ENCODE data around the gene SLC12A3. TPM values are rescaled to one million over a fixed set of nuclear protein-coding genes. Genes with fewer than 3 reads are reported as not detected.
"Not testable (repeated sequence)": the region's sequence is repeated elsewhere in the genome, so short reads cannot be mapped to it uniquely, and the experiment has no call there.

The SLC12A3 gene
- total RNA-seq, 2 donors from 2014 or later, result 0.11 TPM; not detected in 1

DNA sequence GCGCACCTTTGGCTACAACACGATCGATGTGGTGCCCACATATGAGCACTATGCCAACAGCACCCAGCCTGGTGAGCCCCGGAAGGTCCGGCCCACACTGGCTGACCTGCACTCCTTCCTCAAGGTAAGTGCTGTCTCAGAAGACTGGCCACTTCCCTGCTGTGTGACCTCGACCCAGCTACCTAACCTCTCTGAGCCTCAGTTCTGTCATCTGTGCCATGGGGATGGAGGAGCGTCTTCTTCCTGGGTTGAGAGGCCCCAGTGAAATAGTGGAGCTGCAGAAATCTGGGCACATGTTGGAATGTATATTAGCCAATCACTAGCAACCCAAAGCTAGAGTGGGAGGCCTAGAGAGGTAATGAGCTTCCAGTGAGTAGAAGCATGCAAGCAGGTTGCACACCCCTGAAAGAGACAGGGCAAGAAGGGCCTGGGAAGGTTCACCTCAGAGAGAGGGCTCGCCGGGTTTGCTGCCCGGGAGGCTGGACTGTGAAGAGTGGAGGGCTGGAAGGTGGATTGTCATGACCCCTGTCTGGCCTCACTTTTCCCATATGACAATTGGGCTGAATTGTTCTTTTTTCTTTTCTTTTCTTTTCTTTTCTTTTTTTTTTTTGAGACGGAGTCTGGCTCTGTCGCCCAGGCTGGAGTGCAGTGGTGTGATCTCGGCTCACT lies 521 bp downstream of the SLC12A3 start:
- intact Hi-C loops (cut with DNase I, micrococcal nuclease), result loop anchor here (5.0 to 10.0 kb wide), 3 partner anchors 79 to 179 kb away; no protein-coding TSS in a partner anchor
- DNase-seq (no peak), ATAC-seq (no peak)

DNA sequence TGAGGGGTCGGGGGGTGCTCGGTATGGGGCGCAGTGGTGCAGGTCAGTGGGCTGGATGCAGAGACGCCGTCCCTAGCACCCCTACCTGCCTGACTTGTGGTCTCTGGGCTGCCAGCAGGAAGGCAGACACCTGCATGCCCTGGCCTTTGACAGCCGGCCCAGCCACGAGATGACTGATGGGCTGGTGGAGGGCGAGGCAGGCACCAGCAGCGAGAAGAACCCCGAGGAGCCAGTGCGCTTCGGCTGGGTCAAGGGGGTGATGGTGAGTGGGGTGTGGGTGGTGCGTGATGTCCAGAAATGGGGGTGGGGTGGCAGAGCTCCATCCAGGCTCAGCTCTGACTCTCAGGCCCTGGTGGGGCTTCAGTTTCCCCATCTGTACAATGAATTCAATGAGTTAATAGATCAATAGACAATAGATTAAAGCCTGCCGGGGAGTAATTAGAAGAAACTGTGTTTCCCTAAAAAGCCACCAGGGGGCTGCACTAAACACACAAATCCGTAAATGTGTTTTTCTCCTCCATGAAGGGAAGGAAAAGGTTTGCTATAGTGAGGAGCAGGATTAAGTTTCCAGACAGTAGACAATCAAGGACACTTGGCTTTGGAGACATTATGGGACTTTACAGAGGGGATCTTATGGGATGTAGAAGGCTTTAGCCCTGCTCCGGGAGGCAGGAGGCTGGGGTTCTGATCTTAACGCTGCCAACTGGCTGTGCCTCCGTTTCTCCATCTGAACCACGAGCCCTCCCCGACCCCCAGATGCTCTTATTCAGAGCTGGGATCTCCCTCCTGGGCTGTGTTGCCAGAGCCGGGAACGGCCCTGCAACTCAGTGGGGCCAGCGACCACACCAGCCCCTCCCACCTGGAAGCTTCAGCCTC lies 2.2 kb downstream of the SLC12A3 start:
- intact Hi-C loops (cut with DNase I, micrococcal nuclease), result loop anchor here (5.0 to 10.0 kb wide), 3 partner anchors 78 to 178 kb away; no protein-coding TSS in a partner anchor
- ATAC-seq (peak; percentile 51), DNase-seq (peak in 1 of 2 donors; percentile 41)

DNA sequence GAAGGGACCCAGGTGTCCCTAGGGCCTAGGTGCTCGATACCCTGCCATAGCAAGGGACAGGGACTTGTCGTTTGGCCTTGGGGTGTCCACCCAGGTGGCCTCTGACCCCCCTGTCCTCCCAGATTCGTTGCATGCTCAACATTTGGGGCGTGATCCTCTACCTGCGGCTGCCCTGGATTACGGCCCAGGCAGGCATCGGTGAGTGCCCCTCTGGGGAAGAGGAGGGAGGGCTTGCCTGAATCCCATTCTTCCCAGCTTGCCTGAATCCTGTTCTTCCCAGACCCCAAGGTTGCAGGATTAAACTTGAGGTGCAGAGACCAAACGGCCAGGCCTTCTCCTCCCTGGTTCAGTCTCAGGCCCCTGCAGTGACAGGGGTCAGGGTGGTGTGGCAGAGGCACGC lies 3.2 kb downstream of the SLC12A3 start:
- no peak for ATAC-seq
- intact Hi-C loops (cut with DNase I, micrococcal nuclease), result loop anchor here (5.0 to 10.0 kb wide), 3 partner anchors 77 to 177 kb away; no protein-coding TSS in a partner anchor
- no peak for DNase-seq

DNA sequence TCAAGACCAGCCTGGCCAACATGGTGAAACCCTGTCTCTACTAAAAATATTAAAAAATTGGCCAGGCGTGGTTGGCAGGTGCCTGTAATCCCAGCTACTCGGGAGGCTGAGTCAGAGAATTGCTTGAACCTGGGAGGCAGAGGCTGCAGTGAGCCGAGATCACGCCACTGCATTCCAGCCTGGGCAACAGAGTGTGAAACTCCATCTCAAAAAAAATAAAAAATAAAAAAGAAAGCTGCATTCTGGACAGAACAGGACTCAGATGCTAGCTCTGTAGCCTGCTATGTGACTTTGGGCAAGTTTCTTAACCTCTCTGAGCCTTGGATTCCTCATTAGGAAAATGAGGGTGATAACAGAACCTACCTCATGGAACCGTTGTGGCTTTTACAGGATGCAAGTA lies 3.8 kb downstream of the SLC12A3 start:
- intact Hi-C loops (cut with DNase I, micrococcal nuclease), result loop anchor here (5.0 to 10.0 kb wide), 3 partner anchors 76 to 176 kb away; no protein-coding TSS in a partner anchor
- ATAC-seq, DNase-seq: not testable (repeated sequence)

DNA sequence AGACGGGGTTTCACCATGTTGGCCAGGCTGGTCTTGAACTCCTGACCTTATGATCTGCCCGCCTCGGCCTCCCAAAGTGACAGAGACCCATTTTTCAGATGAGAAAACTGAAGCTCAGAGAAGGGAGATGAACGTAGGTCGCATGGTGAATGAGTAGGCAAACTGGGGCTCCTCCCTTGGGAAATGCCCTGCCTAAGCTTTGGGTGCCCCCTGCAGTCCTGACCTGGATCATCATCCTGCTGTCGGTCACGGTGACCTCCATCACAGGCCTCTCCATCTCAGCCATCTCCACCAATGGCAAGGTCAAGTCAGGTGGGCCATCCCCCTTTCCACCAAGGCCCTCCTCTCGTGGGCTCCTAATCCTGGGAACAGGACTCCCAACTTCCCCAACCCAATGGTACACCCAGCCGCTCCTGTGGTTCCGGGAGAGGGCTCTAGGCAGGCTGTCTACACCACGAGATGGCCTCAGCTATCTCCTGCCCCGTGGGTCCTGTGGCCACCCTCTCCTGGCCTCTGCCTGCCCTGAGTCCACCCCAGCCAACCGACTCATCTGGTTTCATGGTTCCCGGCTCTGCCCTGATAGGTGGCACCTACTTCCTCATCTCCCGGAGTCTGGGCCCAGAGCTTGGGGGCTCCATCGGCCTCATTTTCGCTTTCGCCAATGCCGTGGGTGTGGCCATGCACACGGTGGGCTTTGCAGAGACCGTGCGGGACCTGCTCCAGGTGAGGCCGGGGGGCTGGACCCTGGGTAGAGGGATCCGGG lies 4.7 kb downstream of the SLC12A3 start:
- intact Hi-C loops (cut with DNase I, micrococcal nuclease), result loop anchor here (5.0 to 10.0 kb wide), 3 partner anchors 75 to 175 kb away; no protein-coding TSS in a partner anchor
- DNase-seq, result peak in 1 of 2 donors; percentile 39
- peak; percentile 44 for ATAC-seq

DNA sequence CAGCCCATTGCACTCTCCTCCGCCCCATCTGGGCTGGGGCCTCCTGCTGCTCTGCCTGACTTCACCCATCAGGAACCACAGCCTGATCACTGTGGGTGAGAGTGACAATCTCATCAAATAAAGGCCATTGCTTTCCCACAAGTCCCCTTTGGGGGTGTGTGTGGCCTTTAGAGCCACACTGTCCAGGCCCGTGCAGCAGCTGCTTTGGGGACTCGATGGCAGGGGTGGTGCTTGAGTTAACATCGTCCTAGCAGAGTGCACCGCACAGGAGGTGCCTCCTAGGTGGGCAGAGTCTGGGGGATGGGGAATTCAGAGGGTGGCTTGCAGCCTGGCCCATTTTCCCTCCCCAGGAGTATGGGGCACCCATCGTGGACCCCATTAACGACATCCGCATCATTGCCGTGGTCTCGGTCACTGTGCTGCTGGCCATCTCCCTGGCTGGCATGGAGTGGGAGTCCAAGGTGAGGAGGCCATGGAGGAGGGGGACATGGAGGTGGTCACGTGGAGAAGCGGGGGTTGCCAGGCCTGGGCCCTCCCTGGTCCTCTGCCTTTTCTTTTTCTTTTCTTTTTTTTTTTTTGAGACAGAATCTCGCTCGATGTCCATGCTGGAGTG lies 5.4 kb downstream of the SLC12A3 start:
- intact Hi-C loops (cut with DNase I, micrococcal nuclease), result no loop called here
- no peak for ATAC-seq
- DNase-seq, result no peak

DNA sequence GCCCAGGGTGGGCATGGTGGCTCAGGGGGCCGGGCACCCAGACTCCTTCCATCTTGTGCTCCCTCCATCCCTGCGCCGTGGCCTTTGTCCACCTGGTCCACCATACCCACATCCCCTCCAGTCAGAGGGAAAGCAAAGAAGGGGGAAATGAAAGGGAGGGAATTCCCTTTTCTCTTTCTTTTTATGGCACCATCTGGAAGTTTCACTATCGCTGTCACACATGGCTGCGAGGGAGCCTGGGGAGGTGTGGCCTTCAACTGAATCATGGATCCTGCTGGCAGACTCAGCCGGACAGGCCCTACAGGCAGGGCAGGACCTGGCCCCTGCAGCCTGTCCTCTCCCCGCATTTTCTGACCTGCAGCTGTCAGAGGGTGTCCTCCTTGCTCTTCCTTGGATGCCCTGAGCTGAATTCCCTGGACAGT lies 6.2 kb downstream of the SLC12A3 start:
- intact Hi-C loops (cut with DNase I, micrococcal nuclease), result no loop called here
- peak; percentile 81 for ATAC-seq
- DNase-seq, result peak; percentile 51 to 63

DNA sequence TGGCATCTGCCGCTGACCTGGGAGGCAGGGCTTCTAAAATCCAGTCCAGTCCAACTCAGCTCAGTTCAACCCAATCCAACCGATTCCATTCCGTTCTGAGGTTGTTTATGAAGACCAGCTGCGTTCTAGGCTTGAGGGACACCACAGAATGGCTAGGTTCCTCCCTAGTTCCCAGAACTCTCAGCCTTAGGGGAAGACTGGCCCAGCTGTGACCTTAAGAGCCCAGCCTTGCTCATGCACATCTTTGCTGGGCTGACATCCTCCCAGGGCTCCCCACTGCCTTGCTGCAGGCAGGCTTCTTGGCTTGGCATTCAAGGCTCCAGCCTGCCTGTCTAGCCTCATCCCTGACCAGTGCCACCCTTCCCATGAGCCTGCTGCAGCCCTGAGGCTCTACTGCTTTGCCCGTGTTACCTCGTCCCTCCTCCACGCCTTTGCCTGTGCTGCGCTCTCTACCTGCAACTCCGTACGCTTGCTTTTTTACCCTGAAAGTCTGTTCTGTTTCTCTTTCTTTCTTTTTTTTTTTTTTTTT lies 7.9 kb downstream of the SLC12A3 start:
- no peak for DNase-seq
- no peak for ATAC-seq
- intact Hi-C loops (cut with DNase I, micrococcal nuclease), result no loop called here

DNA sequence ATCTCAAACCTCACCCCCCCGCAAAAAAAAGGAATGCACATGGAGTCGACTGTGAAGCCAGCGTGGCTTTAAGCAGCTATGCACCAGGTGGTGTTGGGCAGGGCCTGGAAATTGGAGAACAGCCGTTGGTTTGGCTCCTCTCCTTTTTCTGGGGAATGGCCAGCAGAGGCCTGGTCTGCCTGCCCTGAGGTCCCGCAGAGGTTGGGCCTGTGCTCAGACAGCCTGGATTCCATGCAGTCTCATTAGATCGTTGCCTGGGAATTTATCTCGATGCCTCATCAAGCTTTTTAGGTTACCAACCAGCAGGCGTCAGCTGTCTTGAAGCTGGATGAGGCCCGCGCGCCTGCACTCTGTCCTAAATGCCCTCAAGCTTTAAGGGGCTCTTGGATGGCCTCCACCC lies 9.8 kb downstream of the SLC12A3 start:
- intact Hi-C loops (cut with DNase I, micrococcal nuclease), result no loop called here
- ATAC-seq (no peak), DNase-seq (no peak)

DNA sequence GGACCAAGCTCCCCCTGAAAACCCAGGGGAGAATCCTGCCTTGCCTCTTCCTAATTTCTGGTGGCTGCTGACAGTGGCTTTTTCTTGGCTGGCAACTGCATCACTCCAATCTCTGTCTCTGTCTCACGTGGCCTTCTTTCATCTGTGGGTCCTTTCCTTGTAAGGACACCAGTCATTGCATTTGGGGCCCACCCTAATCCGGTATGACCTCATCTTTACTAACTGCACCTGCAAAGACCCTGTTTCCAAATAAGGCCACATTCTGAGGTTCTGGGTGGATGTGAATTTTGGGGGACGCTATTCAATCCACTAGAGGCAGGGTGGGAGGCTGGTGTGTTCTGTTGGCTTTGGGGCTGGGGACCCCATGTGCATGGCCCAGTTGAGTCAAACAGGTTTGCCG lies 11.0 kb downstream of the SLC12A3 start:
- intact Hi-C loops (cut with DNase I, micrococcal nuclease), result no loop called here
- DNase-seq (no peak), ATAC-seq (no peak)

DNA sequence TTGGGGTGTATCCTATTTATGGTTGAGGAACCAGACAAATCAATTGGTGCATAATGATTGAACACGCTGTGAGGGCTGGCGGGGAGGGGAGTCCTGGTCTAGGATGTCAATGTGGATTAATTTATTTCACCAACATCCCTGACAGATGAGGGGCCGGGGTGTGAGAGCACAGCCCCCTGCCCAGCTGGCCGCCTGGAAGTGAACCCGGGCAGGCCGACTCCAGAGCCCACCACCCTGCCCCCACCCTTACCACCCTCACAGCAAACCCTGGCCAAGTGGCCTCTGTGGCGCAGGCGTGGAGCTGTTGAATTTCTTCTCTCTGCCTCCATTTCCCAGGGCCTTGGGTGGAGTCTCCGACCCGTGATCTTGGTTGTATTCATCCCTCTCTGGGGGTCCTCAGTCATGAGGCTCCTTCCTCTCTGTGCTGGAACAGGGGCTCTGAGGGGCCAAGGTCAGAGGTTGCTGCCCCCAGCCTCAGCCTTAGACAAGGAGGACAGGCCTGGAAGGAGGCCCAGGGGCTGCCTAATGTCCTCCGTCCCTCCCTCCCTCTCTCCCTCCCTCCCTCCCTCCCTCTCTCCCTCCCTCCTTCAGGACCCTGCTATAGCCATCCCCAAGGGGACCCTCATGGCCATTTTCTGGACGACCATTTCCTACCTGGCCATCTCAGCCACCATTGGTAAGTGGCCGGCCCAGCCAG lies 12.6 kb downstream of the SLC12A3 start:
- DNase-seq (no peak), ATAC-seq (no peak)
- intact Hi-C loops (cut with DNase I, micrococcal nuclease), result no loop called here

DNA sequence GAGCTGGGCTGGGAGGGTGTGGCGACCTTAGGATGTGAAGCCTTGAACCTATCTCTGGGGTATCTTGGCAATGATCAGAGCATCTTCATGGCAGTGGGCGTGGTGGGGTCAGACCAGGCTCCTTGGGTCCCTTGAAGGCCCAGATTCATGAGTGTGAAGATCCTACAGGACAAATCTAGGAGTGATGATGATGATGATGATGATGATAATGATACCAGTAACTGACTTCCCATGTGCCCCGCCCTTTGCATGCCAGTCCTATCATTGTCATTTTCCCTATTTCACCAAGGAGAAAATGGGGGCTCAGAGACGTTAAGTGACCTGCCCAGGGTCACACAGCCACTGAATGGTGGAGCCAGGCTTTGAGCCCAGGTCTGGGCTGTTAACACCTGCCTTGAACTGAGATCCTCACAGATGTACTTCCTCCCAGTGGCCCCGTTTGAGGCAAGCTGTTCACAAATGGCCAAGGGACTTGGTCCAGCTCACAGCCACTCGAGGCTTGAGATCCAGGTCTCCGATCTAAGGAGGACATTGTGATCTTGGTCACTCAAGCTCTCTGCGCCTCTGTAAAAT lies 13.4 kb downstream of the SLC12A3 start:
- DNase-seq (no peak), ATAC-seq (no peak)
- intact Hi-C loops (cut with DNase I, micrococcal nuclease), result no loop called here

DNA sequence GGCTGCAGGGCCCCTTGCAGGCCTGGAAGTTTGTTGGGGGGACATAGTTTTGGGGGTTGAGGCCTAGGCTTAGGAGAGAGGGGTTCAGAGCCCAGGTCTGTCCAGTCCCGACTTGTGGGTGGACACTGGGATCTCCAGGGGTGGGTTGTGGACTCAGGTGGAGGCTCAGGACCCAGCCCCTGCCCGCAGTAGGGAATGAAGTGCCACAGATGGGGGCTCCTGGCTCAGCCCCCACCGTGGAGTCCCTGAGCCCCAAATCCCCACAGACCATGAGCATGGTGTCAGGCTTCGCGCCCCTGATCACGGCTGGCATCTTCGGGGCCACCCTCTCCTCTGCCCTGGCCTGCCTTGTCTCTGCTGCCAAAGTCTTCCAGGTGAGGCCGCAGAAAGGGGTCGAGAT lies 14.3 kb downstream of the SLC12A3 start:
- intact Hi-C loops (cut with DNase I, micrococcal nuclease), result no loop called here
- no peak for ATAC-seq
- DNase-seq, result no peak

DNA sequence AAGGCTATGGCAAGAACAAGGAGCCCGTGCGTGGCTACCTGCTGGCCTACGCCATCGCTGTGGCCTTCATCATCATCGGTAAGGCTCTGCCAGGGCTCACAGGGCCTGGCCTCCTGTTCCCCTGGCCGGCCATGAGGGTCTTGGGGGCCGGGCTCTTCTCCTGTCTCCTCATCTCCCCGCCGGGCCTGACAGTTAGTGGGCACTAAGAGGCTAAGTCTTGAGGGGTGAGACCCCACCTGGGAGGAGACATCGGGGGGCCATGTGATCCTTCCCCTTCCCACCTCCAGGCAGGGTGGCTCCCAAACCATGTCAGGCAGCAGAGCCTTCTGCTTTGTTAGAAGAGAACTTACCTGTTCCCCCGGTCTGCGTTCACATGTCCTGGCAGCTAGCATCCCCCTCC lies 15.2 kb downstream of the SLC12A3 start:
- no peak for DNase-seq
- intact Hi-C loops (cut with DNase I, micrococcal nuclease), result no loop called here
- ATAC-seq, result no peak

DNA sequence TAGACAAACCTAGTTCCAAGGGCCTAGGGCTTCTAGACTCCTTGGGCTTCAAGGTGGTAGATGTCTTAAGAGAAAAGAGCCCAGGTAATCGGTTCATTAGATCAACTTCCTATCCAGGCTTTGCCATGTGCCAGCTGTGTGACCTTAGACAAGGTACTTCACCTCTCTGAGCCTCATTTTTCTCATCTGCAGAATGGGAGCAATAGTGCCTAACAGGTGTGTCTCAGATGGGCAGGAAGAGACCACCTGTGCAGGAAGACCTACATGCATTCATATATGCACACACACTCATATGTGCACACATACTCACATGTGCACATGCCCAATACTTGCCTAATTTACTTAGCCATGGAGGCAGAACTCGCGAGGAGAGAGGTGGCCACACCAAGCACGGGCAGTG lies 15.7 kb downstream of the SLC12A3 start:
- no peak for ATAC-seq
- intact Hi-C loops (cut with DNase I, micrococcal nuclease), result no loop called here
- no peak for DNase-seq

DNA sequence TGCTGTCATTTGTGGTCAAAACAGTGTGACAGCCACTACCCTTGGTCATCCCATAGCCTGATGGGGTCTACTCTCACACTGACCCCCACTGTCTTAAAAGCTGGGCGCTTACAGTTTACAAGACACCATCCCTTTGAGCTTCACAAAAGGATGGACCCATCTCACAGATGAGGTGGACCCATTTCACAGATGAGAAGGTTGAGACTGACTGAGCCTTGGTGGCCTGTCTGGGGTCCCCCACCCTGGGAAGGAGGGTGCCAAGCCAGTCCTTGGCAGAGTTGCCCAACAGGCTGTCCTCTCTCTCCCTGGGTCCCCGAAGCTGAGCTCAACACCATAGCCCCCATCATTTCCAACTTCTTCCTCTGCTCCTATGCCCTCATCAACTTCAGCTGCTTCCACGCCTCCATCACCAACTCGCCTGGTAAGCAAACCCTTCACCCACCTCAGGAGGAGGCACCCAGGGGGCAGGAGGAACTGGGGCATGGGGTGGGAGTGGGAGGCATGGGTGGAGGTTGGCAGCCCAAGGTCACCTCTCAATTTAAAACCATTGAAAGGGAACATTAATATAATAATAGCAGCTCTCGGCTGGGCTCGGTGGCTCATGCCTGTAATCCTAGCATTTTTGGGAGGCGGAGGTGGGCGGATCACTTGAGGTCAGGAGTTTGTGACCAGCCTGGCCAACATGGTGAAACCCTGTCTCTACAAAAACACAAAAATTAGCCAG lies 17.2 kb downstream of the SLC12A3 start:
- ATAC-seq, result no peak
- intact Hi-C loops (cut with DNase I, micrococcal nuclease), result no loop called here

DNA sequence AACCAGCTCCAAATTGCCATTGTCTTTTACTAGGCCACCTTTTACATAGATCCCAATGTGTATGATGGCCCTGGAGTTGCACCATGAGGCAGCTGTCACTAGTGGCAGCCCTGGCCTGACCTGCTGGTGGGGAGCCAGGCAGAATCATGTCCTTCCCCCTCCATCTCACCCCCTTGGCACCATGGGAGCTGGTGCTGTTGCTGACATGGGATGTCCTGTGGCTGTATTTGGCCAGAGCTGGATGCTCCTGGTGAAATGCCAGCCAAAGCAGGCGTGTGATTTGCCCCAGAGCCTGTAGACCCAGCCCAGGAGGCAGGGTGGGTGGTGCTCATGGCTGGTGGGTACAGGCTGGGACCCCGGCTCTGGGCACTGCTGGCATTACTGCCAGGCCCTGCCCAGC lies 18.6 kb downstream of the SLC12A3 start:
- intact Hi-C loops (cut with DNase I, micrococcal nuclease), result no loop called here
- no peak for DNase-seq
- ATAC-seq, result no peak

More for the DNA sequence above, 17.2 kb downstream of the SLC12A3 start:
- DNase-seq, result no peak

All from left colon (tissue), 2 donors.